Urothelium cell line (cell line): ENCODE results near the gene AKT1.
"Not testable (repeated sequence)": the region's sequence is repeated elsewhere in the genome, so short reads cannot be mapped to it uniquely, and the experiment has no call there.

Source experiments
- DNase-seq: peaks from one replicate; pipeline ENCODE4 v3.0.0; 2011; ENCODE audit warnings: low spot score, mixed read lengths
- FAIRE-seq: peaks from 2 replicates; lab custom pipeline; 2011; peaks lifted over from hg19 to GRCh38; lab: Jason Lieb, UNC

AKT1 gene

DNA sequence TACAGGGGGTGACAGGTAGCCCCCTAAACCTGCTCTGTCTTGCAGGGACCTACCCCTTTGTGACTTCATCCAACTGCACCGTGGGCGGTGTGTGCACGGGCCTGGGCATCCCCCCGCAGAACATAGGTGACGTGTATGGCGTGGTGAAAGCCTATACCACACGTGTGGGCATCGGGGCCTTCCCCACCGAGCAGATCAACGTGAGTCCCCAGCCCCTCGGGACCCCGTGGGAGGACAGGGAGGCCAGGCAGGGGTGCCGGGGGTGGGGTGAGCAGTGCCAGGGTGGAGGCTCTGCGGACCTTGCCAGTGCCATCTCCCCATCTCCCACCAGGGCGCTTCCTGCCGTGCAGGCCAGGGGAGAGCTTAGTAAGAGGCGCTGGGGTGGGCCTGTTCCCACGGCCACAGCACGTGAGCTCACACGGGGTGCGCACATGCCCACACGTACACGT, 53.7 kb downstream of the AKT1 start:
- FAIRE-seq = no peak

DNA sequence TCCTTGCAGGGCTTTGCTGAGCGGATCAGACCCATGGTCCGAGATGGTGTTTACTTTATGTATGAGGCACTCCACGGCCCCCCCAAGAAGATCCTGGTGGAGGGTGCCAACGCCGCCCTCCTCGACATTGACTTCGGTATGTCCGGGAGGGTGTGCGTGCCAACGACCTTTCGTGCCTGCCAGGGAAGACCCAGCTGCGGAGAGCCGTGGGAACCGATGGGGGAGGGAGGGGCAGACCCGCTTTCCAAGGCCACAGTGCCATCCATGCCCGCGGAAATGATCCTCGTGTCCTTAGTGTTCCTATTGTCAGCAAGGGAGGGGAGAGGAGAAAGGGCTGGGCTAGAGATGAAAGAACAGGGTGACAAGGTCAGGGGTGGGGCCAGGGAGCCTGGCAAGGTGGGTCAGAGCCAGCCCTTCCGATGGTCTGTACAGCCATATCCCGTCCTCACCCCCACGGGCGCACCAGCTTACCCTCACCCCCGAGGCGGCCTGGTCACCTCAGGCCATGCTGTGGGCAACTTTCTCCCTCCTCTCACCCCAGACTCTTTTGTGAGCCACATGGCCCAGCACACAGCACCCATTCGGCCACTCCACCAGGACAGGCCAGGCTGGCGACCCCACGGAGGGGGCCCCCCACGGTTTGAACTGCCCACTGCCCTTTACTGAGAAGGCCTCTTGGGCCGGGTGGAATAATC, 54.3 kb downstream of the AKT1 start:
- no peak for FAIRE-seq
- no peak for DNase-seq

More for the DNA sequence above, 53.7 kb downstream of the AKT1 start:
- DNase-seq = no peak

DNA sequence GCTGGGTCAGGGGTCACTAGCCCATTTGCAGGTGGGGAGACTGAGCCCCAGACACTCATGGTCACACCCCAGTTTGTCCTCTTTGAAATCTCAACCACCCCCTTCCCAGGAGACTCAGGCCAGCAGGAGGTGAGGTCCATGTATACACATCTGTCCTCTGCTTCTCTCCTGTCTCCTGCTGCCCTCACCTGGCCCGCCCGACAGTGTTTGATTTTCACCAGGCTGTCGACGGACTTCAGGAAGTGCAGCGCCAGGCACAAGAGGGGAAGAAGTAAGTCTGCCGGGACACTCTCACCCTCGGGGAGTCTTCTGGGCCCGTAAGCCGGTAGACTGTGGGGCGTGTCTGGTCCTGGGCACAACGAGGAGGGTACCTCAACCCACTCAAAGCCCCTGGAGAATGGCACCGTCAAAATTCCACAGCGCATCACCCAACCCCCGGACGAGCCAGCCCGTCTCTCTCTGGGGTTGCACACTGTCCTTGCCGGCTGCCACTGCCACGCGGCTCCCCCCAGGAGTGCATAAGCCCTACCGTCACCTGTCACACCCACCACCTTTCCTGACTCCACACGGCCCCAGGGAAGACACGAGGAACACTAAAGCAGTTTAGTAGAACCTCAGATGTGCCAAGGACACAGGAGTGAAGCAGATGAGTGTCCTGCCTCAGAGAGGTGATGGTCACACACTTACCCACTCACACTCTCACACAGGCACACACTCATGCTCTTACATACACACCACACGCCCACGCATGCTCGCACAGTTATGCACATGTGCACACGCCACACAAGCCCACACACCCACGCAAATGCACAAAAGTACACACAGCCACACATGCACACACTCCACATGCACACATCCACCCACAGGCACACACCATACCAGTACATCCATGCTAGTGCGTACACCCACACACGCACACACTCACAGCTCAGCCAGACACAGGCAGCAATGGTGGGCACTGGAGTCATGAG, 55.7 kb downstream of the AKT1 start:
- no peak for FAIRE-seq
- DNase-seq = no peak

DNA sequence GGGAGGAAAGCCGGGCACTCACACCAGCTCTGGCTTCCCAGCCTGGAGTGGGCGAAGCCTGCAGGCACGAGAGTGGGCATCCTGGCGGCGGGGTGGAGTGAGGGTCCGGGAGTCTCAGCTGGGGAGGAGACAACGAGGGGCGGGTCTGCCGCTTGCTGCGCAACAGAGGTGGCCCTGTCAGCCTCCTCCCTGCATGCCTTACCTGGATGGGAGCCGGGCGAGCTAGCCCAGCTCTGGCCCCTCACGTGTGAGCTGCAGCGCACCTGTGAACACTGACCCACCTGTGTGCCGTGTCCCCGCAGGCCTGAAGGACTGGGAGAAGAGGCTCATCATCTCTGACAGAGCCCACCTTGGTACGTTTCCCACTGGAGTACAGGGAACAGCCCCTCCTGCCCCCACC, 56.5 kb downstream of the AKT1 start:
- FAIRE-seq = no peak

DNA sequence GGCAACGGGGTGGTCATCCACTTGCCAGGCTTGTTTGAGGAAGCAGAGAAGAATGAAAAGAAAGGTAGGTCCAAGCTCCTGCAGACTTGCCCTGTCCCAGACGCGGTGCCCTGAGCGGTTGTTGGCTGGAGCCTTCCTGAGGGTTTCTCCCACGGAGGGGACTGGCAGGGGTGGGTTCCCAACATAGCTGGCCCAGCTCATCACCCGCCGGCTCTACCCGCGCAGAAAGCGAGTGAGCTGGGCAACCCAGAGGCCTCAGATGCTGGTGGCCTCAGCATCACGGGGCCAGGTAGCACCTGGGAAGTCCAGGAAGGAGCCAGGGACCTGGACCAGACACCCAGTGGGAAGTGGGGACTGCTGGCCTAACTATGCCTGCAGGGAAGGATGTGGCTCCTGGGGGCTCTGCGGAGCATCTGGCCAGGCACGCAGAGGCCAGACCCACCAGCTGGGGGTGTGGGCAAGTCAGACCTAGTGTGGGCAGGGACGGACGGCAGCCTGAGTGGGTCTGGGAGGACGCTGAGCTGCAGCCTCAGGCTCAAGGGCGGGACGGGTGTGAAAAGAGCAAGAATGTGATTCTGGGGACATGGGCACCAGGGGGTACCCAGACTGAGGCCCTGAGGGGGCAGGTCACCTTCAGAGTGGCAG, 57.1 kb downstream of the AKT1 start:
- DNase-seq (no peak), FAIRE-seq (no peak)

More for the DNA sequence above, 56.5 kb downstream of the AKT1 start:
- DNase-seq = no peak

DNA sequence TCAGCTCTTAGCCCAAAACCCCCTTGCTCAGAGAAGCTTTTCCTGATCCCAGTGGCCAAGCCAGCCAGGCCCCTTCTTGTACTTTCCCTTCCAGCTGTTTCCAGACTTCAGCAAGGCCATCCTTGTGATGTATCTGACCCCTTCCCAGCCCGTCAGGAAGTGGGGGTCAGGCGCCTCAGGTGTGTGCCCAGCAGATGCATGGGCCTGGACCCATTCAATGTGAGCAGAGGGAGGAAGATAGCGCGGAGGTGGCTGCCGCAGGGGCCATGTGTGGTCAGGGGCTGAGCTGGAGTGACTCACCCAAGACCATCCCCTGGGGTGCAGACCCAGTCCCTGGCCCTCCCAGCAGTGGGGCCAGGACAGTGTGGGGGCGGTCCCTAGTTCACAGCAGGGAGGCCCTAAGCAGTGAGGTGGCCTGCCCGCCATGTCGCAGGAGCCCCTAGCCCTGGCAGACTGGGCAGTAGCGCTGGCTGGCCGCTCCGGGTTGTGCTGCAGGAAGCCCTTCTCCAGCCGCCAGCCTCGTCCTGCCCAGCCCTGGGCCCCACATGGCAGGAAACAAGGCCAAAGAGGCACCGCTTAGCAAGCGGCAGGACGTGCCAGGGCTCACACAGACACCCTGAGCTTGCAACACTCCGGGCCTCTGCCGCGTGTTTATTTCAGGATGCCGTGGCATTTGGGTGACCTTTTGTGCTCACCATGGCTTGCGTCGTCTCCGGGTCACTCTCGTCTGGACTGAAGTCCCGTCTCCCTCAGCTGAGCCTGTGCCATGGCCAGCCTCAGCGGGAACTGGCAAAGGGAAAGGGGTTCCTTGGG, 59.5 kb downstream of the AKT1 start:
- no peak for DNase-seq
- no peak for FAIRE-seq

DNA sequence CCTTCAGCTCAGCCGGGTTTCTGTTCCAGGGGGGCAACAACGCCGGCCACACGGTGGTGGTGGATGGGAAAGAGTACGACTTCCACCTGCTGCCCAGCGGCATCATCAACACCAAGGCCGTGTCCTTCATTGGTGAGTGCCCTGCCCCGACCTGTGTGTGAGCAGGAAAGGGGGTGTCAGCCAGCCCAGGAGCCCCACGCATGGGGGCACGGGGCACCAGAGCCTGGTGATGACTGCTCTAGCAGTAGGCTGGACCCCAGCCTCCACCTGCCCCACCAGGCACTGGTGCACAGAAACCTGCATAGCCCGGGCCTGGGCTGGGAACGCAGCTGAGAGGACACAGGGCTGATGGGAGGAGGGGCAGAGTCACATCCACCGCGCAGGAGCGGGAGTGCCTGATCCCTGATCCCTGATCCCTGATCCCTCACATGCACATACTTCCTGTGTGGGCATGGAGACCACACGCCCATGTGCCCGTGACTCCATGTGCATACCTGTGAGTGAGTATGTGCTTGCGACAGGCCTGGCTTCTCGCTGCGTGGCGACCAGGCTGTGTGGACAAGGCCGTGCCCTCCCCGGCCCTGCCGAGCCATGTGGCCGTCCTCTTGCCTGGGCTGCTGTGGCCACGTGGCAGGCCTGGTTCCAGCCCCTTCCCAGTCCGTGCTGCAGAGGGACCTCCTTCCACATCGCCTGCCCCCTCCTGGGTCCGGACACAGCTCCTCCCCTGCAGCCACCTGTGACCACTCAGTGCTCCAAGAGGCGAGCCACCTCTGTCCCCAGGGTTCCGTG, 60.4 kb downstream of the AKT1 start:
- no peak for DNase-seq
- FAIRE-seq = no peak

DNA sequence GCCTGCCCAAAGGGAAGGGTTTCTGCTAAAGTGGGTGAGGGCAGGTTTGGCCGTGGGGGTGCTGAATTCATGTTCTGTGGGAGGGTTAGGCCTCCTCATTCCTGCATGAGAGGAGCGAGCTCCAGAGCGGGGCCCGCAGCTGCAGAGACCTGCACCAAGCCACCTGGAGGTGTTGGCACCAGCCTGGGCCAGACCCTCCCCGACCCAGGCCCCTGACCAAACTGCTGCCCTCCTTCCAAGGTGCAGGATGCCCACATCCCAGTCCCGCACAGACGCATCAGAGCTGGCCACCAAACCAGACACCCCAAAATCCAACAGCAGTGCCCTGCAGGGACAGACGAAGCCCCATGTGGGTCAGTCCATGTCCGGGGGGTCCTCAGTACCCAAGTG, 61.0 kb downstream of the AKT1 start:
- no peak for FAIRE-seq
- DNase-seq = no peak

DNA sequence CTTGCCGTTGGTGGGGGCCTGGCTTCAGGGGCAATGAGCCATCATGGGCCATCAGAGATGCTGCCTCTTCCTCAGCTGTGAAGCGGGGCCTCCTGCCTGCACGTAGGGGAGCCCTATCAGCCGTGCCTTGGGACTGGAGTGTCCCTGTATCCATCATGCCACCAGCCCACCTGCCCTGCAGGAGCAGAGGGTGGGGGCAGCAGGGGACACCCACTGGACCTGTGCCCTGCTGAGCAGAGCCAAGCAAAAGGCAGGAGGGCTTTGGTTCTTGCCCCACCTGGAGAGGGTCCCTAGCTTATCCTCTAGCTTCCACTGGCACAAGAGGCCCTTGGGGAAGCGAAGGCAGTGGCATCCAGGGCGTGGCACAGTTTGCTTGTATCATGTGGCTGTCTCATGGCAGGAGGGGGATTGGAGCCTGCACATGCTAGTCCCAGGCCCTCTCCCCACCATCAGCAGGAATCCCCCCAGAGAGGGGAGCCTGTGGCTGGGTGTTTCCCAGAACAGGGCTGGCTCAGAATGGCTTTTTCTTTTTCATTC, 61.4 kb downstream of the AKT1 start:
- DNase-seq (no peak), FAIRE-seq (no peak)

DNA sequence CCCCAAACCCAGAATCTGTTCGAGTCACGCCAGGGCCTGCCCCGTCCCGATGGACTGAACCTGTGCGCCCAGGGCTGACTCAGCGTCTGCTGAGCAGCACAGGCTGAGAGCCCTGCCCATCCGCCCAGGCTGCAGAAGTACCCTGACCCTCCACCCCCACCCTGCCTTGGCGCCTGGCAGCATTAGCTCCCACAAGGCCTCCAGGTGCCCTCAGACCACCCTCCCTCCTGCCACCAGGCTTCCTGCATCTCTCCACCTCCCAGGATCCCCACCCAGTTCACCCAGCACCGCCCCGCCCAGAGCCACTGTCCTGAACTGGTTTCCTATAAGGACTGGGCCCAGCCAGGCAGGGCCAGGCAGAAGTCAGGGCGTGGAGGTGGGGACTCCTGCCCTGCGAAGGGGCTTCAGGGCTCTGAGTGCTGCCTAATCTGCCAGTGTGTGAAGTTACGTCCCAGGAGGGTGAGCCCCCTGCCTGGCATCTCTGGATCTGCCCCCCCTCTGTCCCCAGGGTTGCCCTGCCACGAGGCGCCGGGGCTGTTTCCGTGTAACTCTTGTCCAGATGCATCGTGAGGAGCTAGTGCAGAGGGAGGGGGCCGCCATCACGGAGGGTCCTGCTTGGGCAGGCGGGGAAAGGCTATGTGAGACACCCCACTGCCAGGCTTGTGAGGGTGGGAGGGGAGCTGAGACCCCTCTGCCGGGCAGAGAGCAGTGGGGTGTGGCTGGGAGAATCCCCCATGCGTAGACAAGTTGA, 62.4 kb downstream of the AKT1 start:
- DNase-seq (no peak), FAIRE-seq (no peak)

DNA sequence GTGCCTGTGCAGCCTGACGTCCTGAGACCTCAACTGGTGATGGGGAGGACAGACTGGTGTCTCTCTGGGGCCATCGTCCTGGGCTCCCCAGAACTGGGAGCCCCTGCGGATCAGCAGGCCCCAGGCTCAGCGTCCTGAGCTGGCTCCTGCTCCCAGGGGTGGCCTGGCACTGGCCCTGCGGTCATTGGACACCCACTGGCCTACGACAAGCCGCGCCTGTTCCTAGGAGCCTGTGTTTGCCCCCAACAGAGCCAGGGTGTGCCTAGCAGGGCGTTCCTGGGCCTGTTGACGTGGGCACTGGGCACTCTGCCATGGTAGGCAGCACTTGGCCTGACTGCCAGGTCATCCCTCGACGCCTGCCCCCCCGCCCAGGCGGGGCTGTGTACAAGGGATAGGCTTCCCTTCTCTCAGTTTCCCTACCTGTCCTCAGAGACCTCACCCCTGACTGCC, 63.2 kb downstream of the AKT1 start:
- FAIRE-seq (no peak), DNase-seq (no peak)

DNA sequence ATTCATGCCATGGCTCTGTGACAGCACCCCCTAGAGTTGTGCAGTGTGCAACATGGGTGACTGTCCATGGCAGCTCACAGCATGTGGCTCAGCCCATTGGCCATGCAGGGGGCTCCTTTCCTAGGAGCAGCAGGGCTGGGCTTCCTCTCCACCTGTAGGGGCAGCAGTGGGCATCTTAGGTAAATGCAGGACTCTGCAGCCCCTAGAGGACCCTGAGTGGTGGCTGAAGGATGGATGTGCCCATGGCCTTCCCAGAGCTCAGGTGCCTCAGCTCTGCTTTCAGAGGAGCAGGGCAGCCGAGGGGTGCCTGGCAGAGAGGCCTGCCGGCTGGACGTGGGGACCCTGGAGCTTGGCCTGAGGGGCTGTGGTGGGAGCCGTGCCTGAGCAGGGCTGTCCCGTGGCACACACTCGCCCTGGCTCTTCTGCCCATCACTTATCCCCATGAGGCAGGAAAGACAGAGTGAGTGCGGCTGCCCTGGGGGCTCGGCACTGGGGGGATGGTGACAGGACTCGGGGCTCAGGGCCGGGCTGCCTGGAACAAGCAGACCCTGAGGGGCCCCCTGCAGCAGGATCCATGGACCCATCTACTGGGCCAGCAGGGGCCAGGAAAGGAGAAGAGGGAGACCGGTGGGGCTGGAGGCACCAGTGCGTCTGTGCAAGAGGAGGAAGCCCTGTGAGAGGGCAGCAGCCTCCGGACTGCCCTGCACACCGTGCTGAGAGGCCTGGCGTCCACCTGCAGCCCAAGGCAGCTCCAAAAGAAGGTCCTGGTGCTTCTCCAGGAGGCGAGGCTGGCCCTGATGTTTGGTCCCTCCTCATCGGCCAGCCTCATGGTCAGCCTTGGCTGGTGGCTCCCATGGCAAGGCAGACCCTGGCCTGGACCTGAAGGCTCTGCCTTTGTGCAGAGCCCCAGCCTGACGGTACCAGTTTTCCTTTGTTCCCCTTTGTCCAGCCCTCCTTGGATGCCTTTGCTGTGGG, 63.9 kb downstream of the AKT1 start:
- FAIRE-seq = no peak
- no peak for DNase-seq

DNA sequence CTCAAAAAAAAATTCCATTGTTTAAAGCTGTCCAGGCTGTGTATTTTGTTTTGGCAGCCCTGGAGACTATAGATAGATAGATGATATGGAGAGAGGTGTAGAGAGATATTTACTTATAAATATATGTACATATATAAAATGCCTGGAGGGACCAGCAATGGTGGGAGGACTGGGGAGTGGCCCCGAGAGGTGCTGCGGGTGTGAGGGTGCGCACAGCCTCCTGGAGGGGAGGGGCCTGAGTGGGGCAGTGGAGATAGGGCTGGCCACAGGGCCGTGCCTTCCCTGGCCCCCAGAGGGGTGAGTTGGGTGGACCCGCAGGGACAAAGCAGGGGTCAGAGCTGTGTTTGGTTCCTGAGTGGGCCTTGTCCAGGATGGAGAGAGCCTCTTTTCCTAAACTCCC, 65.1 kb downstream of the AKT1 start:
- FAIRE-seq = no peak
- DNase-seq = no peak

DNA sequence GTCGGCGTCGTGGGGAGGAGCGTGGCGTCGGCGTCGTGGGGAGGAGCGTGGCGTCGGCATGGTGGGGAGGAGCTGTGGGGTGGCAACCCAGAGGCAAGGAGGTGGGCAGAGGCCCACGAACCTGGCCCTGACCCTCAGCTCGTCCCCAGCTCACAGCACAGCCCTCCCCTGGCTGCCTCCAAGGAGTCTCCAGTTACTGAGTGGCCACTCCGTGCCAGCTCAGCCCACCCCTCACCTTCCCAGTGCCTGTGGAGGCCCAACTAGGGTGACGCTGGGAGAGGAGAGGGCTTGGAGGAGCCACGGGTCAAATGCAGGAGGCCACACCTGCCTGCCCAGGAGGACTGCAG, 65.7 kb downstream of the AKT1 start:
- no peak for FAIRE-seq
- no peak for DNase-seq

DNA sequence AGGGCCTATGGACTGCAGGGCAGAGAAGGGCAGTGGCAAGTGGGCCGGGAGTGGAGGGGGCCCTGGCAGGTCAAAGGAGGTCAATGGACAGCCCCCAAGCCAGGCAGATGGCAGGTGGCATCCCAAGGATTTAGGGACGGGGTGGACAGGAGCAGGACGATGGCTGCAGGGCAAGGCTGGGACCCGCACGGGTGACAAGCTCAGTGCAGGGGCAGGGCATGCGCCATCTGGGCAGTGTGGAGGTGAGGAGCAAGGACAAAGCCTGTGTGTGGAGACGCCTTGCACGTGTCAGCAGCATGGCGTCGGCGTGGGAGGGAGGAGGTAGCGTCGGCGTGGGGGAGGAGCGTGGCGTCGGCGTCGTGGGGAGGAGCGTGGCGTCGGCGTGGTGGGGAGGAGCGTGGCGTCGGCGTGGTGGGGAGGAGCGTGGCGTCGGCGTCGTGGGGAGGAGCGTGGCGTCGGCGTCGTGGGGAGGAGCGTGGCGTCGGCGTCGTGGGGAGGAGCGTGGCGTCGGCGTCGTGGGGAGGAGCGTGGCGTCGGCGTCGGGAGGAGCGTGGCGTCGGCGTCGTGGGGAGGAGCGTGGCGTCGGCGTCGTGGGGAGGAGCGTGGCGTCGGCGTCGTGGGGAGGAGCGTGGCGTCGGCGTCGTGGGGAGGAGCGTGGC, 66.2 kb downstream of the AKT1 start:
- FAIRE-seq, DNase-seq: not testable (repeated sequence)

DNA sequence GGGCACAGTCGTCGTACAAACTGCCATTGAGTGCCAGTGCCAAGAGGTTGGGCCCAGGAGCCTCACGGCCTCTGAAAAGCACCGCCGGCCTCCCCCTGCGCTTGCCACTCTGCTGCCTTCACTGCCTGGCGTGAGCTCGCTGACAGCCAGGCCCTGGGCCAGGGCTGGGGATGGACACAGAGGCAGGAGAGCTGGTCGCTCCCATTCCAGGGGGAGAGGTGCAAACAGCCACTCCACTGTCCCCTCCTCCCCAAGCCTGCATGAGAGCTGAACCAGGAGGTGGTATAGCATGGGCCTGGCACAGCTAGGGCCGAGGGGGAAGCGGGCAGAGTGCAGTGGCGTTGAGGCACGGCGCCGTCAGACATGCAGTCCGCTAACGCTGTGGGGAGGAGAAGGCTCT, 66.9 kb downstream of the AKT1 start:
- DNase-seq (no peak), FAIRE-seq (no peak)
